ENCODE measurements around the gene APOBEC3H. TPM values are rescaled to one million over a fixed set of nuclear protein-coding genes. Genes with fewer than 3 reads are reported as not detected.
A peak's percentile ranks its signal among the peaks of the same experiment; 100 is the strongest.
"Not testable (repeated sequence)": the region's sequence is repeated elsewhere in the genome, so short reads cannot be mapped to it uniquely, and the experiment has no call there.

Gene APOBEC3H
- total RNA-seq = 1 to 10 TPM; 6.2 to 6.9 TPM

GRCh38 chr22:39097098-39098020, at the start of gene APOBEC3H:
Gene APOBEC3H (plus strand): TSS chr22:39097244. CDS start chr22:39100279, 3,035 bp downstream.
- H3K27ac Mint-ChIP-seq = peak within 1 kb of the TSS; percentile 95 to 98
- H3K4me3 Mint-ChIP-seq = peak within 1 kb of the TSS; percentile 83
- peaks cover 74 to 78% of the 10 kb centered on the region in 2 donors for H3K4me1 Mint-ChIP-seq (ENCODE audit: low read depth in 2 of 2)
- DNase-seq (ENCODE audit: low spot score) (peak; percentile 78), ATAC-seq (peak; percentile 45 to 72)
- no peaks in the 10 kb centered on the region for H3K36me3 Mint-ChIP-seq
- no peaks in the 10 kb centered on the region for H3K27me3 Mint-ChIP-seq
- H3K9me3 Mint-ChIP-seq = no peaks in the 10 kb centered on the region

DNA sequence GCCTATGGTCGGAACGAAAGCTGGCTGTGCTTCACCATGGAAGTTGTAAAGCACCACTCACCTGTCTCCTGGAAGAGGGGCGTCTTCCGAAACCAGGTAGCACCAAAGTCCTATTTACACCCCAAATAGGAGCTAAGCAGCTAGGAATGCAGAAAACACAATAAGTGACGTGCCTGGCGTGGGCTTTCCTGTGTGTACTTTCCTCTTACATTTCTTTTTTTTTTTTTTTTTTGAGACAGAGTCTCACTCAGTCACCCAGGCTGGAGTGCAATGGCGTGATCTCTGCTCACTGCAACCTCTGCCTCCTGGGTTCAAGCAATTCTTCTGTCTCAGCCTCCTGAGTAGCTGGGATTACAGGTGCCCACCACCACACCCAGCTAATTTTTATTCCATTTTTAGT, 47.6 kb upstream of the APOBEC3H start:
- H3K4me3 Mint-ChIP-seq; H3K27me3 Mint-ChIP-seq; H3K36me3 Mint-ChIP-seq; H3K9me3 Mint-ChIP-seq; DNase-seq (ENCODE audit: low spot score); ATAC-seq: not testable (repeated sequence)
- Mint-ChIP-seq H3K27ac (peak overlapping the region in 1 of 2 donors; percentile 35), H3K4me1 (ENCODE audit: low read depth in 2 of 2) (peaks cover 13 to 37% of the 10 kb centered on the region in 2 donors)

GRCh38 chr22:39051844-39052495, 45.1 kb upstream of the APOBEC3H start:
- H3K27me3 Mint-ChIP-seq; H3K9me3 Mint-ChIP-seq; H3K36me3 Mint-ChIP-seq; H3K4me3 Mint-ChIP-seq; DNase-seq (ENCODE audit: low spot score); ATAC-seq; H3K27ac Mint-ChIP-seq: not testable (repeated sequence)
- H3K4me1 Mint-ChIP-seq (ENCODE audit: low read depth in 2 of 2) = peaks cover 4 to 18% of the 10 kb centered on the region in 2 donors

DNA sequence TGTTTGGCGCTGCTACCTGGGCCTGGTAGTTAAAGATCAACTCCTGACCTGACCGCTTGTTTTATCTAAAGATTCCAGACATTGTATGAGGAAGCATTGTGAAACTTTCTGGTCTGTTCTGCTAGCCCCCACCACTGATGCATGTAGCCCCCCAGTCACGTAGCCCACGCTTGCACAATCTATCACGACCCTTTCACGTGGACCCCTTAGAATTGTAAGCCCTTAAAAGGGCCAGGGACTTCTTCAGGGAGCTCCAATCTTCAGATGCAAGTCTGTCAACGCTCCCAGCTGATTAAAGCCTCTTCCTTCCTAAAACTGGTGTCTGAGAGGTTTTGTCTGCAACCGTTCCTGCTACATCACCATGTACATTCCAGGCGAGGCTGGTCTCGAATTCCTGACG, 41.4 kb upstream of the APOBEC3H start:
- H3K36me3 Mint-ChIP-seq = no peaks in the 10 kb centered on the region

GRCh38 chr22:39061290-39061689, 35.8 kb upstream of the APOBEC3H start:
- not testable (repeated sequence) for DNase-seq (ENCODE audit: low spot score); H3K36me3 Mint-ChIP-seq; H3K4me1 Mint-ChIP-seq (ENCODE audit: low read depth in 2 of 2); H3K27ac Mint-ChIP-seq; ATAC-seq; H3K27me3 Mint-ChIP-seq; H3K4me3 Mint-ChIP-seq; H3K9me3 Mint-ChIP-seq

More for the DNA sequence above, 41.4 kb upstream of the APOBEC3H start:
- H3K27me3 Mint-ChIP-seq = no peaks in the 10 kb centered on the region
- no peak overlapping the region for H3K4me3 Mint-ChIP-seq
- H3K4me1 Mint-ChIP-seq (ENCODE audit: low read depth in 2 of 2) = peaks cover 0 to 12% of the 10 kb centered on the region in 2 donors
- DNase-seq (ENCODE audit: low spot score) = no peak
- no peak overlapping the region for H3K27ac Mint-ChIP-seq
- ATAC-seq = no peak
- H3K9me3 Mint-ChIP-seq = no peaks in the 10 kb centered on the region

GRCh38 chr22:39061951-39062350, 35.1 kb upstream of the APOBEC3H start:
- H3K4me3 Mint-ChIP-seq; H3K27me3 Mint-ChIP-seq; ATAC-seq; H3K27ac Mint-ChIP-seq; H3K9me3 Mint-ChIP-seq; H3K36me3 Mint-ChIP-seq; DNase-seq (ENCODE audit: low spot score); H3K4me1 Mint-ChIP-seq (ENCODE audit: low read depth in 2 of 2): not testable (repeated sequence)

DNA sequence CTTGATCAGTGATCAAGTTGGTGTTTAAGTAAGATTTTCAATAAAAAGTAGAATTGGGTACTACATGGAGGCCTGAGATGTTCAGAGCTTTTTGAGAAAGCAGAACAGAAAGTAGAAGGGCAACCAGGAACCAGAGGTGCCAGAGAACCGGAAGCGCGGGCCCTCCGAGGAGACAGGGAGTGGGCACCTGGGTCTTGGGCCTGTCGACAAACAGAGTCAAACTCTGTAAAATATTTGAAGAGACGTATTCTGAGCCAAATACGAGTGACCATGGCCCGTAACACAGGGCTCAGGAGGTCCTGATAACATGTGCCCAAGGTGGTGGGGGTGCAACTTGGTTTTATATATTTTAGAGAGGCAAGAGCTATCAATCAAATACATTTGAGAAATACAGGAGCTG, 33.1 kb upstream of the APOBEC3H start:
- H3K27me3 Mint-ChIP-seq; H3K36me3 Mint-ChIP-seq; DNase-seq (ENCODE audit: low spot score); H3K27ac Mint-ChIP-seq; ATAC-seq; H3K4me1 Mint-ChIP-seq (ENCODE audit: low read depth in 2 of 2); H3K9me3 Mint-ChIP-seq: not testable (repeated sequence)
- peak overlapping the region; percentile 23 for H3K4me3 Mint-ChIP-seq

DNA sequence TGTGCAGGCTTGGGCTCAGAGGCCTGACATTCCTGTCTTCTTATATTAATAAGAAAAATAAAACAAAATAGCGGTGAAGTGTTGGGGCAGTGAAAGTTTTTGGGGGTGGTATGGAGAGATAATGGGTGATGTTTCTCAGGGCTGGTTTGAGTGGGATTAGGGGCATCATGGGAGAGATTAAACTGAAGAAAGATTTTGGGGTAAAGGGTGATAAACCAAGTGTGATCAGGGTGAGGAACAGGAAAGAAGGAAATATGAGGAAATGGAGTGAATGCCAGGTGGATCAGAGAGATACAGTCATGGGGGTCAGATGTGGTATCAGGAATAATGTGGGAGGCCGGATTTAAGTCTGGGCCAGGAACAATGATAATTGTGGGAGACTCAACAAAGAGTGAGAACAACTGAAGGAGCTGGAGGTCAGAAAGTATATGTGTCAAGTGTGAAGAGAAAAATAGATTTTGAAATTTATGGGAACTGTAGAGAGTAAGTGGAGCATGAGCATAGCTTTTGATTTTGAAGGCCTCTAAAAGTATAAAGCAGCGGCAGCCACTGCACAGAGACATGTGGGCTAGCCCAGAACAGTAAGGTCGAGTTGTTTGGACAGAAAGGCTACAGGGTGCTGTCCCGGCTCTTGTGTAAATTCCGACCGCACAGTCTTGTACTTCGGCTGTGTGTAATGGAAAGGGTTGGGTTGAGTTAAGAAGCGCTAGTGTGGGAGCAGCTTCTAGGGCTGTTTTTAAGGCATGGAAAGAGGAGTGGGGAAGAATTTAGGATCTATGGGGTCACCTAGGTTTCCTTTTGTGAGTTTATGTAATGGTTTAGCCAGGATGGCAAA, 30.4 kb upstream of the APOBEC3H start:
- not testable (repeated sequence) for H3K9me3 Mint-ChIP-seq; H3K4me3 Mint-ChIP-seq; DNase-seq (ENCODE audit: low spot score); H3K36me3 Mint-ChIP-seq; ATAC-seq; H3K27ac Mint-ChIP-seq; H3K27me3 Mint-ChIP-seq; H3K4me1 Mint-ChIP-seq (ENCODE audit: low read depth in 2 of 2)

DNA sequence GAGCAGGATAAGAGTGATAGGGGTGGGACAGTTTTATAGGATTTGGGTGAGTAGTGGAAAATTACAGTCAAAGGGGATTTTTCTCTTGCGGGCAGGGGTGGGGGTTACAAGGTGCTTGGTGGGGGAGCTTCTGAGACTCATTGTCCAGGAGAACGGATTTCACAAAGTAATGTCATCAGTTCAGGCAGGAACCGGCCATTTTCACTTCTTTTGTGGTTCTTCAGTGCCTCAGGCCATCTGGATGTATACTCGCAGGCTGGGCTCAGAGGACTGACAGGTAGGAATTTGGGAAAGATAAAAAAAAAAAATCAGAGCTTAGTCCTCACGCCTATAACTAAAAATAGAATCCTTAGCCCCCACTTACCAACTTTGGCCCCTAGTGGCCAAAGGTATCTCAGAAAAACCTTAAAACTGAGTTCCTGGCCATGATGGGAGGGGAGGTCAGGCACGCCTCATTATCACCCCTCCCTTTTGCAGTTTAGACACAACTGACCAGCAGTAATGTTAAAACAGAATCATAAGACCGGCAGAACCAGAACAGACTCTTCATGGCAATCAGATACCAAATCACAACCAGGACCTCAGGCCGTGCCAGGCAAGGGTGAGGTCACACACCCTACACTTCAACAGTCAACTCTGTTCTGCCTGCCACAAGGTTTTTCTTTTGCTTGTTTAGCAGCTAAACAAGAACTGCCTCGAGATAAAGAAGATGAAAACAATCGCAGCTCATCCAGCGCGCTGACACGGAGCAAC, 28.8 kb upstream of the APOBEC3H start:
- no peaks in the 10 kb centered on the region for H3K9me3 Mint-ChIP-seq
- DNase-seq (ENCODE audit: low spot score) = no peak
- H3K36me3 Mint-ChIP-seq = no peaks in the 10 kb centered on the region
- H3K4me1 Mint-ChIP-seq (ENCODE audit: low read depth in 2 of 2) = peaks cover 5 to 6% of the 10 kb centered on the region in 2 donors
- H3K27me3 Mint-ChIP-seq = no peaks in the 10 kb centered on the region
- no peak overlapping the region for H3K27ac Mint-ChIP-seq
- ATAC-seq = no peak
- no peak overlapping the region for H3K4me3 Mint-ChIP-seq

DNA sequence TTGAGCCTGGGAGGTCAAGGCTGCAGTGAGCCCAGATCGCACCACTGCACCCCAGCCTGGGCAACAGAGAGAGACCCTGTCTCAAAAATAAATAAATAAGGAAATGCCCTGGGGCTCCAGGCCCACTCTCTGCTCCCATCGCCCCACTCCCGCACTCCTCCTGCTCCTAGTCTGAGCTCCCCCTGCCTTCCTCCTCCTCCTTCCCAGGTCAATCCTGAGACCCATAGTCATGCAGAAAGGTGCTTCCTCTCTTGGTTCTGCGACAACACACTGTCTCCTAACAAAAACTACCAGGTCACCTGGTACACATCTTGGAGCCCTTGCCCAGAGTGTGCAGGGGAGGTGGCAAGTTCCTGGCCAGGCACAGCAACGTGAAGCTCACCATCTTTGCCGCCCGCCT, 26.9 kb upstream of the APOBEC3H start:
- no peak for DNase-seq (ENCODE audit: low spot score)

GRCh38 chr22:39072581-39072981, 24.5 kb upstream of the APOBEC3H start:
- not testable (repeated sequence) for H3K36me3 Mint-ChIP-seq; H3K9me3 Mint-ChIP-seq; DNase-seq (ENCODE audit: low spot score); ATAC-seq; H3K27me3 Mint-ChIP-seq; H3K4me3 Mint-ChIP-seq
- Mint-ChIP-seq H3K27ac (peak overlapping the region in 1 of 2 donors; percentile 18), H3K4me1 (ENCODE audit: low read depth in 2 of 2) (peaks cover 0 to 17% of the 10 kb centered on the region in 2 donors)

More for the DNA sequence above, 26.9 kb upstream of the APOBEC3H start:
- Mint-ChIP-seq H3K9me3 (no peaks in the 10 kb centered on the region), H3K27ac (no peak overlapping the region), H3K4me1 (ENCODE audit: low read depth in 2 of 2) (peaks cover 3 to 9% of the 10 kb centered on the region in 2 donors), H3K4me3 (no peak overlapping the region), H3K36me3 (no peaks in the 10 kb centered on the region), H3K27me3 (no peaks in the 10 kb centered on the region)
- no peak for ATAC-seq

- H3K4me1 Mint-ChIP-seq (ENCODE audit: low read depth in 2 of 2) = peaks cover 11 to 19% of the 10 kb centered on the region in 2 donors
- H3K4me3 Mint-ChIP-seq = no peak overlapping the region
- peaks cover 6% of the 10 kb centered on the region for H3K36me3 Mint-ChIP-seq
- no peaks in the 10 kb centered on the region for H3K27me3 Mint-ChIP-seq
- H3K9me3 Mint-ChIP-seq = no peaks in the 10 kb centered on the region
- ATAC-seq (no peak), DNase-seq (ENCODE audit: low spot score) (no peak)
- peak overlapping the region; percentile 37 to 47 for H3K27ac Mint-ChIP-seq
Observed at GRCh38 chr22:39073981-39074380, 23.1 kb upstream of the APOBEC3H start.
